ENCODE data around the gene SRXN1.
A peak's percentile ranks its signal among the peaks of the same experiment; 100 is the strongest.
"Not testable (repeated sequence)": the region's sequence is repeated elsewhere in the genome, so short reads cannot be mapped to it uniquely, and the experiment has no call there.

Gene SRXN1

DNA sequence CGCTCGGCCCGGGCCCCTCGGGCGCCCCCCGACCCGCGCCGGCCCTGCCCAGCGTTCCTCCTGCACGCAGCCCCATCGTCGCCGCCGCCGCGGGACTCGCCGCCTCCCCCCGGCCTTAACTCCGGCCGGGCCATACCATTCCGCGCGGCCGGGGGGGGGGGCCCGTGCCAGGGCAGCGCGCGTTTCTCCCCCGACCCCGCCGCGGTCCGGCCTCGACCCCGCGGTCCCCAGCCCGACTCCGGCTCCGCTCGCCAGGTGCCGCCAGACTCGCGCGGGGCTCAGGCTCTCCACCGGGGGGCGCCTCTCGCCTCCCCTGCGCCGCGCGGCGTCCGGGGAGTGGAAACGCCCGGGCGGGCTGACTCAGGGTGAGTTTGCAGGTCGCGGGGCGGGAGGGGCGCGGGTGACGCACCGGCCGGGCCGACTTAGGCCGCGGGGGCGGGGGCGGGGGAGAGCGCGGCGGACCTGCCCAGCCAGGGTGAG lies at the start of gene SRXN1:
Gene SRXN1 (minus strand): TSS at position 91 of the 480 bp plus-strand sequence. CDS start 15 bp downstream, at position 76.
- peak; percentile 61 to 78 for DNase-seq (ENCODE audit: low read depth in 1 of 2, low spot score in 1 of 2)

DNA sequence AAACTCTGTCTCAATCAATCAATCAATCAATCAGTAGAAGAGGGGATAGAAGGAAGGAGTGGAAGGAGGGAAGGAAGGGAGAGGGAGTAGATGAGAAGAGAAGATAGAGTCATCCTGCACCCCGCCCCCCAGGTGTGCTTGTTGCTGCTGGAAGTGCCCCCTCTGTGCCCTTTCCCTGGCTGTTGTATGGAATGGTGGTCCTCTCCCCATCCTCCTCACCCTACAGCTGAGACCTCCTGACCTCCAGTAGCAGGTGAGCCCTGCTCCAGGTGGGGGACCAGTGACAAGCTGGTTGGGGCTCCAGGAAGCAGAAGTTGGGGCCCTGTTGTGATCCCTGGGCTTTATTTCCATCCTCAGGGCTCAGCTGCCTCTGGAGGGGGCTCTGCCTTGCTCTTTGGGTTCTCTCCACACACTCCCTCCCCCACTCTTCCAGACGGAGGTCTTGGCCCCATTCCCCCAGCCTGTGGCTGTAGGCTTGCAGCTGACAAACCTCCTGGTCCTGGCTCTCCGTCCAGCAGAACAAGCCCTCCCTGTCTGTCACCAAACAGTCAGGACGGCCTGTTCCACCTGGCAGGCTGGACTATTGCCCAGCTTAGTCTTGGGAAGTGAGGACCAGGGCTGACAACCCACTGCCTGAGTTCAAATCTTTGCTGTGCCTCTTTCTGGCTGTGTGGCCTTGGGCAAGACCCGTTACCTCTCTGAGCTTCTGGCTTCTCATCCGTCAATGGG lies 48.6 kb upstream of the SRXN1 start:
- no peak for DNase-seq (ENCODE audit: low read depth in 1 of 2, low spot score in 1 of 2)

DNA sequence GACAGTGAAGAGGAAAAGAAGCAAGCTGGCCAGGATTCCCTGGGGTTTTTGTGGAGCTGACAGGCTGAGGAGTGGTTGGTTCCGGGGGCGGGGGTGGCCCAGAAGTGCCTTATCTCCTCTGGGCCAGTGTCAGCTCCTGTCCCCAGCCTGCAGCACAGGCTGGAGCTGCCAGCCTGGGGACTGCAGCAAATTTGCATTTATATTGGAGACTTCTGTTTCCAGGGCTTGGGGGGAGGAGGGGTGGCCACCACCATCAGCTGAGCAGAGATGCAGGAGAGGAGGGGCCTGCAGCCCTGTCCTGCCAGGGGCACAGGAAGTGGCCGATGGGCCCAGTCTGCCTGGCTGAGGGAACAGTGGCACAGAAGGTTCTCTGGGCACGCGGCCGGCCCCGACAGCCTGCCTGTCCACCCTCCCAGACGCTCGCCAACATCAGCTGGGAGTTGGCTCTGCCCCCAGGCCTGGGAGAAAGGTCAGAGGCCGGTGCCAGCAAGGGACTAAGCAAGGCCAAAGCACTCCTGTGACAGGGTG lies 46.9 kb upstream of the SRXN1 start:
- no peak for DNase-seq (ENCODE audit: low read depth in 1 of 2, low spot score in 1 of 2)

DNA sequence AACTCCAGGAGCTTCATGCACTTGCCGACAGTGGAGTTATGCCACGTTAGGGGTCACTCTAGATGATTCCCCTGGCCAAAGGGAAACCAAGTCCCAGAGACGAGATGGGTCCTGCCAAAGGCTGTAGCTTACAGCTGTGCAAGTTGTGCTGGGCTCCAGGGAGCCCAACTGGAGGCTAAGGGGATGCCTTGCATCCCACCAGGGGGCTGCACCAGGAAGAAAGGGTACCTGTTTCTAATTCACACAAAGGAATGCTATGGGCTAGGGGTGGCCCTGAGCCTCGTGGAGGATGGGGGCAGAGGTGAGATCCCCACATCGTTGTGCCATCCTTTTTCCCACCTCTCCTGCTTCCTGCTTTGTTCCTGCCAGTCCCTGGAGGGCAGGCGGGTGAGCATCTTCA lies 46.3 kb upstream of the SRXN1 start:
- no peak for DNase-seq (ENCODE audit: low read depth in 1 of 2, low spot score in 1 of 2)

DNA sequence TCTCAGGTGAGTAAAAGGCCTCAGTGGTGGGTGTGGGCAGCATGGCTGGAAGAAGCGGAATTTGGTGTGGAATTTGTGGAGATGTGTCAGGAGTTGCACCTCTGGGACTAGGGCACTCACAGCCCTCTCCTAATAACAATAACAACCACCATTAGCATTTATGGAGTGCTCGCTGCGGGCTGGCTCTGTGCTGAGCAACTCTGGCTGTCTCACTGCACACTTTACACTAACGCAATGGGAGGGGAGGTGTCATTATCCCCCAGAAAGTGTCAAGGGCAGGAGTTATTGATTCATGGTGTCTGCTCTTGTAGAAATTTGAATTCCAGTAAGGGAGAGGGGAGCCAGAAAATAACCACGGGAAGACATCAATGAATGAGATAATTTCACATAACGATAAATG lies 45.3 kb upstream of the SRXN1 start:
- no peak for DNase-seq (ENCODE audit: low read depth in 1 of 2, low spot score in 1 of 2)

DNA sequence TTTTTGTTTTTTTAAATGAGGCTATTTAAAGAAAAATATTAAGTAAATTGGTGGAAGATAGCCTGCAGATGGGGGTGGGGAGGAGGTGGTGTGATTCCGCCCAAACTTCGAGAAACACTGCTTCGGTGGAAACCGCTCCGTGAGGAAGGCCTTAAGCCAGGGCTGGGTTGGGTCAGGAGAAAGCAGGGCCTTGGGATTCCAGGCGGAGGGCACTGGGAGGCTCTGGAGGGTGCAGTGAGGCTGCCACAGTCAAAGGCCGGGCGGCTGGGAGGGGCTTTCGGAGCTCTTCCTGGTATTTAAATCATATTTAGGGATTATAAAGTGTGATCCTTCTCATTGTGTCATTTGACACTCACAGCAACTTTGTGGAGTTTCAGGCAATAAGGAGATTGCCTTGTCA lies 44.8 kb upstream of the SRXN1 start:
- no peak for DNase-seq (ENCODE audit: low read depth in 1 of 2, low spot score in 1 of 2)

DNA sequence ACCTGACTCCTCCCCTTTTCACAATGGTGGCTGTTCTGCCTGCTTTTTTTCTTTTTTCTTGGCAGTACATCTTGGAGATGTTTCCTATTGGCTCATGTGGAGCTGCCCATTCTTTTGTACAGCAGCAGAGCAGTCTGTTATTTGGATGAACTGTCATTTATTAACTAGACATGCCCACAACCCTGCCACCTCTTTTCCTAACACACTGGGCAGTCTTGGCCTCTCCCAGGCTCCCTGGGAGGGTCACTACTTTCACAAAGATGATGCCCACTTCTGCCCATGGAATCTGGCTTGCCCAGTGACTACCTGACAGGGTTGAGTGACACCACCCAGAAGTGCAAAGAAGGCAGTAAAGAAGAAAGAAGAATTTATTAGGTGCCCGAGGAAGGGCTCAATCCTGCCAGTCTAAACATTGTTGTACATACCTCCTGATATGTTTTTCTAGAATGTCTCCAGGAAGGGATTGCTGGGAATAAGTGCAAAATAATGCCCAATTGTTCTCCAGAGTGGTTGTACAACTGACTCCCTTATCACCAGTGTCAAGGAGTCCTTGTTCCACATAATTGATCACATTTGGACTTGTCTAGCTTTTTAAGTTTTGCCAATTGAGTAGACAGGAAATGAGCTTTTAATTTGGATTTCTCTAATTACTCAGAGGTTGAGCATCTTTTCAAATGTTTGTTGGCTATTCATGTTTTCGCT lies 42.3 kb upstream of the SRXN1 start:
- no peak for DNase-seq (ENCODE audit: low read depth in 1 of 2, low spot score in 1 of 2)

DNA sequence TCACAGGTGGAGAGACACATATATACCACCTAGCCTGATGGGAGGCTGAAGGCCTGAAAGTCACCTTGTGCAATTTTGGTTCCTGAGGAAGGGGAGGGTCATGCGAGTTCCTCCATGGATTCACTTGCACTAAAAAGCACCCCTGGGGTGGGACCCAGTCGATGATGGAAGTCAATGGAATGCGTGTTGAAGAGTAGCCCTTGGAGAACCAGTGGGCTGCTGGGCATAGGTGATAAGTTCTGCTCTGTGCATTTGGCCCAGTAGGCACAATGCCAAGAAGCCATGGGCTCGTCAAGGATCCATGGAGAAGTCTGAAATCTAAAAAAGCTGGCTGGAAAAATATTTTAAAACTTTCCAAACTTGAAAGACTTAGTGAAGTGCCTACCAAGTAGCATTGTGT lies 41.5 kb upstream of the SRXN1 start:
- DNase-seq (ENCODE audit: low read depth in 1 of 2, low spot score in 1 of 2), result no peak

DNA sequence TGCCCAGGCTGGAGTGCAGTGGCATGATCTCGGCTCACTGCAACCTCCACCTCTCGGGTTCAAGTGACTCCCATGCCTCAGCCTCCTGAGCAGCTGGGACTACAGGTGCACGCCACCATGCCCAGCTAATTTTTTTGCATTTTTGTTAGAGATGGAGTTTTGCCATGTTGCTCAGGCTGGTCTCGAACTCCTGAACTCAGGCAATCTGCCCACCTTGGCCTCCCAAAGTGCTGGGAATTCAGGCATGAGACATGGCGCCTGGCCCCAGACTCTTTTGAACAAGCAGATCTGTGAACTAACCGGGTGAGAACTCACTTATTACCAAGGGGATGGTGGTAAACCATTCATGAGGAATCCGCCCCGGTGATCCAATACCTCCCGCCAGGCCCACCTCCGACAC lies 40.8 kb upstream of the SRXN1 start:
- DNase-seq (ENCODE audit: low read depth in 1 of 2, low spot score in 1 of 2), result not testable (repeated sequence)

DNA sequence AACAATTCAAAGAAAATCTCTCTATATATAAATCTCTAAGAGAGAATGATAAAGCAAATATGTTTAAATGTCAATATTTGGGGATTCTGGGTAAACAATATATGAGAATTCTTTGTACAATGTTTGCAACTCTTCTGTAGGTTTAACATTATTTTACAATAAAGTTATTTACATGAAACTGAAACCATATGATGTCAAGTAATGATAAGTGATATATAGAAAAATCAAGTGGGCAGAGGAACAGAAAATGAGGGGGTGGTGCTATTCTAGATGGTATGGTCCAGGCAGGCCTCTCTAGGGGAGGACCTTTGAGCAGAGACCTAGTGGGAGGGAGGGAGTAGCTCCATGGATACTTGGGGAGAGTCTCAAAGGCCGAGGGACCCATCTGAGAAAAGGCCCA lies 39.0 kb upstream of the SRXN1 start:
- no peak for DNase-seq (ENCODE audit: low read depth in 1 of 2, low spot score in 1 of 2)

DNA sequence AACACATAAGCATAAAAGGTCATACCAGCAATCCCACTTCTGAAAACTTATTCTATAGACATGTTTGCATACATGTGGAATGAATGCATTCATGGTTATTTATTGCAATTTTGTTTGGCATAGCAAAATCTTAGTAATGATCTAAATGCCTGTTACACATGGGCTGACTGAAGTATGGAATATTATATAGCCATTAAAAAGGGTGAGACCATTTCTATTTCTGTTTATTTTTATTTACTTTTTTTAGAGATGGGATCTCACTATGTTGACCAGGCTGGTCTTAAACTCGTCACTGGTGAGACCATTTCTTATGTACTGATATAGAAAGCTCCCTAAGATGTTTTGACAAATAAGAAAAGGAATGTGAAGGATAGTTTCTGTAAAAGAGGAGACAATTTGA lies 36.9 kb upstream of the SRXN1 start:
- DNase-seq (ENCODE audit: low read depth in 1 of 2, low spot score in 1 of 2), result no peak

DNA sequence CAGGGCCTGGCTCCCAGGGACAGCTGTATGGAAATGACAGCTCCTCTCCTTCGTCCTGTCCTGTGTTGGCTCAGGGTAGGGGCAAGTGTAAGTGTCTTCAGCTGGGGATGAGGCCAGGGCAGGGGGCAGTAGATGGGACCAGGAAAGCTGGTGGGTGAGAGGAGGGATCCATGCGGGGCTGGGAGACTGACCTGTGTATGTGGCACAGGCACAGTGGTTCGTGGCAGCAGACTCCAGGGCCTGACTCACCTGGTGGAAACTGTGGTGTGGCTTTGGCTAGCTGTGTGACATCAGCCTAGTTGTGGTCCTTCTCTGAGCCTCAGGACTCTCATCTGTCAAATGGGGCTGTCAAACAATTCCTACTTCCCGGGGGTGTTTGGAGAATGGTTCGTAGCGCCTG lies 36.3 kb upstream of the SRXN1 start:
- no peak for DNase-seq (ENCODE audit: low read depth in 1 of 2, low spot score in 1 of 2)

DNA sequence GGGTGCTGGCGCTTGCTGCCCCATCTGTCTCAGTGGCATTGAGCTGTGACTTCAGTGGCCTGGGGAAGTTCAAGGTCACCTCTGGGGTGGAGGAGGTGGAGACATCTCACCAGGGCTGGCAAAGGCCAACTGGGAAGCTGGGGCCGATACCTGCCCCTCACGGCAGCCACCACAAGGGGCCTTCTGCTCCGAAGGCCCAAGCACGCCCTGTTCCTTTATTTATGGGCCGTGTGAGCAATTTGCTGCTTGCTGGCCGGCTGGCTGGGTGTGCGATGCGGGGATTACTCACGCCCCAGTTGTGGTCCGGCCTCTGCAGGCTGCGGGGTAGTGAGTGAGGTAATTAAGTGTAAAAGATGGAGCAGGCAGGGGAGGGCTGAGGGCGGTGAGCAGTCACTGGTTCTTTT lies 35.8 kb upstream of the SRXN1 start:
- no peak for DNase-seq (ENCODE audit: low read depth in 1 of 2, low spot score in 1 of 2)

DNA sequence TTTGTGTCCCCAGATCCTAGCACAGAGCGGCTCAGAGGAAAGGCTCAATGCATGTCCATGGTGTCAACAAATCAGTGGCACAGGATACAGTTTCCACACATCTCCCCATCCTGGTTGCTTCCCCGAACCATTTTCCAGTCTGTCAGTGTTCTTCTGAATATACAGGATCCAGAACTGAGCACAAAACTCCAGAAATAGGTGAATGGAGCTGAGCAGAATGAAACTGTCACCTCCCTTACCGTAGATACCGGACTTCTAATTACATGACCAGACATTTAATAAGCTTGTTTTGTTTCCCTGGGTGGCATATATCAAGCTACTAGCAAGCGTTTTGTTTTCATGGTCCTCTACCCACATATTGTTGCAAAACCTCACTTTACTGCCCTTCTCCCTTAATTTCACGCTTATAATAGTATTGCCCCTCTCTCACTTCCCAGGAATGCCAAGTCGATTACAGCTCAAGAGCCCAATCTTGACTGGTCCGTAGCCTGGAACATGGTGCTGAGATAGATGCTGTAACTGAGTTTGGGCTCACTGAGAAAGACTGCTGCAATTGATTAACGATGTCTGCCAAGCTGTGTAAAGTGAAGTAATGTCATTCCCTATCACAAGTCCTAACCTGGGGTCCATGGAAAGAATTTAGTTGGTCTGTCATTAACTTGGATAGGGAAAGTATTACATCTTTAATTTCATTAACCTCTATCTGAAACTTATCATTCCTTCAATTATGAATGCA lies 34.6 kb upstream of the SRXN1 start:
- no peak for DNase-seq (ENCODE audit: low read depth in 1 of 2, low spot score in 1 of 2)

DNA sequence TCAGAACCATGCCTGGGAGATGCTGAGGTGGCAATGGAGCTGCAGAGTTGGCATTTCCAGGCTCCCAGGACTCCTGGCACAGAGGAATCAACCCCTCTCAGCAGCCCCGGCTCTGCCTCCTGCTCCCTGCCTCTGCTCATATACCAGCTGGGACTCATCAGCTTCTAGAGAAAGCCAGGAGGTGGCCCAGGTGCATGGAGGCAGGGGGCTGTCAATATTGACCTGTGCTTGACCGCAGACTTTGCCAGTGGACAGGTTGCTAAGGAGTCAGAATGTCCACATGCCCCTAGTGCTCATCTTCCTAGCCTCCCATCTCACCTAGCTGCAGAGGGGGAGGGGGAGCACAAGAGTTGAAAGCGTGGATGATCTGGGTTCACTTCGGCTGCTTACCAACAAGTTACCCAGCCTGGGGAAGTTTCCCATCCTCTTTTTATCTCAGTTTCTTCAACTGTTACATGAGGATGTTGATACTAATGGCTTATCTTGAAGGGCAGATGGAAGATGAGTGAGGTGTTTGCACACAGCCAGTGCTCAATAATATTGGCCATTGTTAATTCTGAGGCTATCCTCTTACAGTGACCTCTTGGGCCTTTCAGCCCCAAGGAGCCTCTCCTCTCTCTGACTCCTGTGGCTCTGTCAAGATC lies 31.8 kb upstream of the SRXN1 start:
- DNase-seq (ENCODE audit: low read depth in 1 of 2, low spot score in 1 of 2), result no peak

DNA sequence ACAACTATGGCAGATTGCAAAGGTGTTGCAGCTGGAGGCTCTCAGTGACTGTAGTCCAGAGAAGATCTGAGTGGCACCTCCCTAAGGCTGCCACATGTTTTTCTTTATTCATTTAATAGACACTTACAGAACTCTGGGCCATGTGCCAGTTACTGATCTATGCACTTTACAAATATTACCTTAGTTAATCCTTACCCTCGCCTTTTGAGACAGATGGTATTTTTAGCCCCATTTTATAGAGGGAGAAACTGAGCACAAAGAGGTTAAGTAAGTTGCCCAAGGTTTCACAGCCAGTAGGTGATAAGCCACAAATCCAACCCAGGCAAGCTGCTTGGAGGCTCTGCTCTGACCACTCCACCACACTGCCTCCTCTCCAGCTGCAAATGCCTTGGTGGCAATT lies 29.1 kb upstream of the SRXN1 start:
- no peak for DNase-seq (ENCODE audit: low read depth in 1 of 2, low spot score in 1 of 2)

DNA sequence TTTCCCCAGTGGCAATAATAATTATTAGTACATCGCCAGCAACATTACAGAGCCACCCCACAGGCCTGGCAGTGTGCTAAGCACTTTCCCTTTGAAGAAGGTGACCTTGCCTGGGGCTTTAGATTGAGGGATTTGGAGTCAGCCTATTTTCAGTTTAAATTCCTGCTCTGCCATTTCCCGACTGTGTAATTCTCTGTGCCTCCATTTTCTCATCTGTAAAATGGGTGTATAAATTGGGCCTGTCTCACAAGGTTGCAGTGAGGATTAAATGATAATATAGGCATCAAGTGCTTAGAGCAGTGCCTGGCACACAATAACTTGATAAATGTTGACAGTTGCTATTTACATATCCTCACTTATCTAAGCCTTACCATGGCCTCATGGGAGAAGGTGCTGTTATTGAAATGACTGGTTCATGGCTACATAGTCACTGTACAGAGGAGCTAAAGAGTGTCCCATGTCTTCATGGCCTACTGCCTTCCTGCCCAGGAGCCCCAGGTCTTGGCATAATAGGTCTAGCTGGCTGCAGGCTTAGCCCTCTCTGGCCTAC lies 27.7 kb upstream of the SRXN1 start:
- DNase-seq (ENCODE audit: low read depth in 1 of 2, low spot score in 1 of 2), result no peak

DNA sequence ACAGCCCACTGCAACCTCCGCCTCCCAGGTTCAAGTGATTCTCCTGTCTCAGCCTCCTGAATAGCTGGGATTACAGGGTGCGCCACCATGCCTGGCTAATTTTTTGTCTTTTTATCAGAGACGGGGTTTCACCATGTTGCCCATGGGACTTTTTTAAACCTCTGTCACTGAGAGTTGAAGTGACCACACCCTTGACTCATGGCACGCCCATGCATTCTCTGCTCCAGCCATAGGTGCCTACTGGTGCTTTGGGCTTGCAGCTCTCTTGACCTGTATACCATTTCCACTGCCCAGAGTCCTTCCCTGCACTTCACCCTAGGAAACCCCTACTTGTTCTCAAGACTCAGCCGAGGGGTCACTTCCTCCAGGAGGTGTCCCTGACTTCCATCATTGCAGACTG lies 25.0 kb upstream of the SRXN1 start:
- DNase-seq (ENCODE audit: low read depth in 1 of 2, low spot score in 1 of 2), result no peak

DNA sequence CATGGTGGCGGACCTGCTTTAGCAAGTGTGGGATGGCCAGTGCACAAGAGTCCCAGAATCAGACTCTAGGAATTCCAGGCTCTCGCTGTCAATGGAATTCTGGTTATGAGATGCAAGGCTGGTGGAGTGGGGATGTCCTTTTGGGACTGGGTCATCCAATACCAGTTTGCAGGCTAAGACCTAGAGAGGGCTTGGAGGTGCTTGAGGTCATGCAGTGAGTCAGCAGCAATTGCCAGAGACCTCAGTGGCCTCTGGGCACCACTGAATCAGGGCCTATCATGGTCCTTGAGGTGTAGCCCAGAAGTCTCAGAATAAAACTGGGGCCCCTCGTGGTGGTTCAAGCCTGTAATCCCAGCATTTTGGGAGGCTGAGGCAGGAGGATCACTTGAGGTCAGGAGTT lies 24.0 kb upstream of the SRXN1 start:
- no peak for DNase-seq (ENCODE audit: low read depth in 1 of 2, low spot score in 1 of 2)

DNA sequence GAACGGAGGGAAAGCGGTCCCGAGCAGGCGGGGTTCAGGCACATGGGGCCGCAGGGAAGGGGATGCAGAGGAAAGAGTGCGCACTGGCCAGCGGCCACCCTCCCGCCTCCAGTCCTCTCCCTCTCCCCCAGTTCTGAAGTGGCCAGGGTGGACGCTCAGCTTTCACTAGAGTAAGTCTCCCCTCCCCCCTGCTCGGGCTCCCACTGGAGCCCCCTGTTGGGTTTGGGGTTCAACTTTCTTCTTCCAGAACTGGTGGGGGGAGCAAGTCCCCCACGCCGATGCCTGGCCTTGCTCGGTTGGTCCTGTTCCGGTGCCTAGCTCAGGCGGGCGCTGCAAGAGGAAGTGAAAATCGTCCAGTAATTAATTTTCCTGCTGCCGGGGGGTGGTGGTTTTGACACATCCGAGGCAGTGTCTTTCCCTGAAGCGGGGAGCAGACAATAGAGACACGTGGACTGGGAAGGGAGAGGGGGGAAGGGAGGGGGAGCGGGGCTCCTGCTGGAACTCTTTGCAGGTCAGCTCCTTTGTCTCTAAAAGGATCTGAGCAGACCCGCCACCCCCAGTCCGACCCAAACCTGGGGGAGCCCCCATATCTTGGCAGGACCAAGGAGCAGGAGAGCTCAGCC lies 23.4 kb upstream of the SRXN1 start:
- DNase-seq (ENCODE audit: low read depth in 1 of 2, low spot score in 1 of 2), result no peak

All from activated T-helper 1 cell treated with anti-CD3 and anti-CD28 coated beads, Interleukin-2, amount 50 U/mL, for 16 hours (primary cell).